AG09309 (cell line): Measurements from ENCODE around the gene CHID1.

ENCODE experiments used
- DNase-seq: peaks from one replicate; pipeline ENCODE4 v3.0.0-alpha.2; 2010; ENCODE audit warnings: low read depth
- H3K4me3 ChIP-seq: 2 replicates; pipeline ENCODE4 v1.5.1; 2011; ENCODE audit warnings: mild to moderate bottlenecking, low read depth, low read length, moderate library complexity; ENCODE audit not compliant: control insufficient read depth
- TF ChIP-seq, protein P1 (sequence below): IDR thresholded peaks from 2 replicates; pipeline ENCODE4 v1.5.1; 2011; ENCODE audit warnings: mild to moderate bottlenecking, low read depth, low read length, inconsistent platforms; ENCODE audit not compliant: insufficient read depth, control insufficient read depth; ENCODE audit errors: missing control alignments

The CHID1 gene

DNA sequence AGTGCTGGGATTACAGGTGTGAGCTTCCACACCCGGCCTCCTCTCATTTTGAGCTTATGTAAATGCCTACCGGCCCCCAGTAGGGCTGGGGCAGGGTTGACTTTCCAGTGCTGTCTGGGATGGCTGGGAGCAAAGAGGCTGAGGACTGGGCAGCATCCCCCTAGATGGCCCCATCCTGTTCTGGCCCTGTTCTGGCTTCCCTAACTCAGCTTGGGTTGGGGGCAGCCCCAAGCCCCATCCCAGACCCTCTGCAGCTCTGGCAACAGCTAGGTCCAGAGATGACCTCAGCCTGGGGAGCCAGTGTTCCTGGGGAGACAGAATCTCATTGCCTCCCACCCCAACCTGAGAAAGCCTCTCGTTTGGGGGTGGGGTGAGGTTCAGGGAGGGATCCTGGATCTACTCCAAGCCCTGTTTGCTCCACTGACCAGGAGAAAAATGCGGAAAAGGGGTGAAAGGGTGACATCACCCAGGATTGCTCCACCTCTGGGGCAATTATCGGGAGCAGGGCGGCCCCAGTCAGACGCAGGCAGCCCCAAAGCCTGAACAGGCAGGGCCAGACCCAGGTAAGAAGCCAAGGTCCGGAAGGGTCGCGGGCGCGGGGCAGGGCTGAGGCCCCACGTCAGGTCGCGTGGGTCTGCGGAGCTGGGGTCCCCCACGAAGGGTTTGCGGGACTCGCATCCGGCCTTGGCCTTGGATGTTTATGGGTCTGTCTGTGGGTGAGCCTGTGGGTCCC, 92.0 kb downstream of the CHID1 start, which contains the start of gene PNPLA2:
Gene PNPLA2, plus strand, starts transcription at position 519 of the 733 bp plus-strand sequence. CDS start 805 bp downstream, outside the sequence.
- H3K4me3 ChIP-seq, result peak within 1 kb of the TSS; percentile 81
- TF ChIP-seq, protein P1, sequence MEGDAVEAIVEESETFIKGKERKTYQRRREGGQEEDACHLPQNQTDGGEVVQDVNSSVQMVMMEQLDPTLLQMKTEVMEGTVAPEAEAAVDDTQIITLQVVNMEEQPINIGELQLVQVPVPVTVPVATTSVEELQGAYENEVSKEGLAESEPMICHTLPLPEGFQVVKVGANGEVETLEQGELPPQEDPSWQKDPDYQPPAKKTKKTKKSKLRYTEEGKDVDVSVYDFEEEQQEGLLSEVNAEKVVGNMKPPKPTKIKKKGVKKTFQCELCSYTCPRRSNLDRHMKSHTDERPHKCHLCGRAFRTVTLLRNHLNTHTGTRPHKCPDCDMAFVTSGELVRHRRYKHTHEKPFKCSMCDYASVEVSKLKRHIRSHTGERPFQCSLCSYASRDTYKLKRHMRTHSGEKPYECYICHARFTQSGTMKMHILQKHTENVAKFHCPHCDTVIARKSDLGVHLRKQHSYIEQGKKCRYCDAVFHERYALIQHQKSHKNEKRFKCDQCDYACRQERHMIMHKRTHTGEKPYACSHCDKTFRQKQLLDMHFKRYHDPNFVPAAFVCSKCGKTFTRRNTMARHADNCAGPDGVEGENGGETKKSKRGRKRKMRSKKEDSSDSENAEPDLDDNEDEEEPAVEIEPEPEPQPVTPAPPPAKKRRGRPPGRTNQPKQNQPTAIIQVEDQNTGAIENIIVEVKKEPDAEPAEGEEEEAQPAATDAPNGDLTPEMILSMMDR, result no peak
- DNase-seq, result no peak
